Uterus (tissue), 4 donors: Measurements from ENCODE around the gene LTBP1. TPM values are rescaled to one million over a fixed set of nuclear protein-coding genes. Genes with fewer than 3 reads are reported as not detected.

Source experiments
- DNase-seq, 2 donors: peaks; one replicate each; pipeline ENCODE4 v3.0.0-alpha.2; 2019 to 2020
- H3K27ac ChIP-seq, 2 donors: fragments of 200-600 bp; sonication (generic); 1 replicate in 1 of 2; 2 replicates in 1 of 2; pipeline ENCODE4 v1.5.1; 2016 to 2018
- H3K27me3 ChIP-seq, 2 donors: fragments of 200-600 bp; sonication (generic); one replicate each; pipeline ENCODE4 v1.5.1; 2018 to 2019; ENCODE audit warnings: control low read depth in 1 of 2
- H3K36me3 ChIP-seq, 2 donors: fragments of 200-600 bp; sonication (generic); one replicate each; pipeline ENCODE4 v1.5.1; 2019; ENCODE audit warnings: control low read depth in 1 of 2
- H3K4me1 ChIP-seq, 2 donors: fragments of 200-600 bp; sonication (generic); one replicate each; pipeline ENCODE4 v1.5.1; 2018 to 2019; ENCODE audit warnings: control low read depth in 1 of 2
- H3K4me3 ChIP-seq, 2 donors: fragments of 200-600 bp; sonication (generic); 1 replicate in 1 of 2; 2 replicates in 1 of 2; pipeline ENCODE4 v1.5.1; 2018 to 2019; ENCODE audit warnings: mild to moderate bottlenecking in 1 of 2
- H3K9me3 ChIP-seq, 2 donors: fragments of 200-600 bp; sonication (generic); one replicate each; pipeline ENCODE4 v1.5.1; 2019; ENCODE audit warnings: control low read depth in 1 of 2
- CTCF ChIP-seq, 4 experiments: fragments of 200-600 bp in 2 of 4; fragments of 450-650 bp in 2 of 4; sonication (generic) in 2 of 4; IDR thresholded peaks; one replicate each; pipeline ENCODE4 v1.5.1; 2016 to 2019; ENCODE audit warnings: antibody characterized with exemption in 4 of 4, mild to moderate bottlenecking in 2 of 4, moderate library complexity in 1 of 4
- POLR2A ChIP-seq, 2 donors: fragments of 450-650 bp; IDR thresholded peaks; one replicate each; pipeline ENCODE4 v1.6.1; 2016; ENCODE audit warnings: antibody characterized with exemption in 2 of 2, mild to moderate bottlenecking in 1 of 2, moderate library complexity in 1 of 2
- intact Hi-C: fragments of 100-400 bp; cut with DNase I; formaldehyde crosslinking; loops from one replicate; pipeline ENCODE4 v1.15.1; 2023; ENCODE audit warnings: low total_unique reads
- total RNA-seq, 4 donors: library from RNA; depleted of rRNA in 3 of 4; stranded (reverse); fragments of >200 nt in 3 of 4; gene quantifications; one replicate each; pipeline versions ENCODE4 v1.1.0 to v1.2.4, GENCODE V29; 2014 to 2023
- donor health status: DM: yes; HTN: yes; CAD: no.

The LTBP1 gene
- total RNA-seq, 4 donors from 2014 or later, result 72.5 to 322 (median 92.2) TPM

GRCh38 chr2:33186937-33187336 lies 240.2 kb downstream of the LTBP1 start:
- Histone ChIP-seq H3K9me3 (no peaks in the 10 kb centered on the region), H3K27ac (no peak overlapping the region), H3K36me3 (no peaks in the 10 kb centered on the region), H3K4me1 (no peaks in the 10 kb centered on the region), H3K27me3 (no peaks in the 10 kb centered on the region), H3K4me3 (no peak overlapping the region)
- no peak for DNase-seq
- intact Hi-C loops, result no loop called here
- TF ChIP-seq CTCF (IDR thresholded peaks at IDR 0.05) (no peak), POLR2A (IDR thresholded peaks at IDR 0.05) (no peak)

GRCh38 chr2:33188799-33189198 lies 242.0 kb downstream of the LTBP1 start:
- Histone ChIP-seq H3K36me3 (no peaks in the 10 kb centered on the region), H3K4me3 (no peak overlapping the region)
- intact Hi-C loops, result no loop called here

GRCh38 chr2:33190393-33190937 lies 243.7 kb downstream of the LTBP1 start:
- H3K36me3 ChIP-seq, result no peaks in the 10 kb centered on the region
- no peaks in the 10 kb centered on the region for H3K4me1 ChIP-seq
- H3K27ac ChIP-seq, result no peak overlapping the region
- intact Hi-C loops, result no loop called here
- no peaks in the 10 kb centered on the region for H3K9me3 ChIP-seq
- DNase-seq, result no peak
- TF ChIP-seq POLR2A (IDR thresholded peaks at IDR 0.05) (no peak), CTCF (IDR thresholded peaks at IDR 0.05) (no peak)
- no peak overlapping the region for H3K4me3 ChIP-seq
- no peaks in the 10 kb centered on the region for H3K27me3 ChIP-seq

More at GRCh38 chr2:33188799-33189198, 242.0 kb downstream of the LTBP1 start:
- Histone ChIP-seq H3K27ac (no peak overlapping the region), H3K27me3 (no peaks in the 10 kb centered on the region), H3K4me1 (no peaks in the 10 kb centered on the region), H3K9me3 (no peaks in the 10 kb centered on the region)
- TF ChIP-seq CTCF (IDR thresholded peaks at IDR 0.05), result no peak
- no peak for TF ChIP-seq POLR2A (IDR thresholded peaks at IDR 0.05)
- DNase-seq, result no peak

GRCh38 chr2:33195891-33196290 lies 249.1 kb downstream of the LTBP1 start:
- H3K9me3 ChIP-seq, result no peaks in the 10 kb centered on the region
- H3K27me3 ChIP-seq, result no peaks in the 10 kb centered on the region
- H3K27ac ChIP-seq, result no peak overlapping the region
- TF ChIP-seq POLR2A (IDR thresholded peaks at IDR 0.05) (no peak), CTCF (IDR thresholded peaks at IDR 0.05) (no peak)
- no peak for DNase-seq
- intact Hi-C loops, result no loop called here
- H3K36me3 ChIP-seq, result no peaks in the 10 kb centered on the region
- no peaks in the 10 kb centered on the region for H3K4me1 ChIP-seq
- H3K4me3 ChIP-seq, result no peak overlapping the region

- Histone ChIP-seq H3K27ac (no peak overlapping the region), H3K9me3 (no peaks in the 10 kb centered on the region), H3K27me3 (no peaks in the 10 kb centered on the region), H3K36me3 (no peaks in the 10 kb centered on the region), H3K4me1 (no peaks in the 10 kb centered on the region), H3K4me3 (no peak overlapping the region)
- intact Hi-C loops, result no loop called here
- no peak for DNase-seq
- no peak for TF ChIP-seq POLR2A (IDR thresholded peaks at IDR 0.05)
Observed at GRCh38 chr2:33196700-33197099, 249.9 kb downstream of the LTBP1 start.
